ENCODE results near the gene NOX5.

DNA sequence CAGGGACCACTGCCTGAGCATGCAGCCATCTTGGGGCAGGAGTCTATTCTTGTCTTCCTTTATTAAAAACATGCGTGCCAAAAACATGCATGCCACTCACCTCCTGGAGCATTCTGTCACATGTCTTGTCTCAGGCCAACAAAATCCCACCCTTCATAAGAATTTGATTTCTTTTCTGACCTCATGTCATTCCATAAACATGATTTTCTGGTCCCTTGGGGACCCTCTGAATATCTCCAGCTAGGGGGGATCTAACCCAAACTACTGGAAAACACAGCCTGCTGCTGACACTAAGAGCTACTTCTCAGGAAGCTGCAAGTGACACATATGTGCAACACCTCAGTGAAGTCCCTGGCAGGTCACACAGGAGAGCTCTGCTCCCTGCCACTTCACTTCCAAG lies 26.8 kb upstream of the NOX5 start:
- TF ChIP-seq, protein P1, sequence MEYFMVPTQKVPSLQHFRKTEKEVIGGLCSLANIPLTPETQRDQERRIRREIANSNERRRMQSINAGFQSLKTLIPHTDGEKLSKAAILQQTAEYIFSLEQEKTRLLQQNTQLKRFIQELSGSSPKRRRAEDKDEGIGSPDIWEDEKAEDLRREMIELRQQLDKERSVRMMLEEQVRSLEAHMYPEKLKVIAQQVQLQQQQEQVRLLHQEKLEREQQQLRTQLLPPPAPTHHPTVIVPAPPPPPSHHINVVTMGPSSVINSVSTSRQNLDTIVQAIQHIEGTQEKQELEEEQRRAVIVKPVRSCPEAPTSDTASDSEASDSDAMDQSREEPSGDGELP (IDR thresholded peaks at IDR 0.05; ENCODE audit: borderline replicate concordance, low read depth) = no peak
- TF ChIP-seq TCF7 (IDR thresholded peaks at IDR 0.05; ENCODE audit: low read depth) (no peak), ZNF713 (CRISPR knock-in tag; IDR thresholded peaks at IDR 0.05) (no peak), HNRNPLL (IDR thresholded peaks at IDR 0.05; ENCODE audit: low read depth, low read length, poor library complexity, severe bottlenecking) (no peak)
- TF ChIP-seq, protein P2, sequence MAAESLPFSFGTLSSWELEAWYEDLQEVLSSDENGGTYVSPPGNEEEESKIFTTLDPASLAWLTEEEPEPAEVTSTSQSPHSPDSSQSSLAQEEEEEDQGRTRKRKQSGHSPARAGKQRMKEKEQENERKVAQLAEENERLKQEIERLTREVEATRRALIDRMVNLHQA (CRISPR knock-in tag; IDR thresholded peaks at IDR 0.05) = no peak
- TF ChIP-seq, protein P3, sequence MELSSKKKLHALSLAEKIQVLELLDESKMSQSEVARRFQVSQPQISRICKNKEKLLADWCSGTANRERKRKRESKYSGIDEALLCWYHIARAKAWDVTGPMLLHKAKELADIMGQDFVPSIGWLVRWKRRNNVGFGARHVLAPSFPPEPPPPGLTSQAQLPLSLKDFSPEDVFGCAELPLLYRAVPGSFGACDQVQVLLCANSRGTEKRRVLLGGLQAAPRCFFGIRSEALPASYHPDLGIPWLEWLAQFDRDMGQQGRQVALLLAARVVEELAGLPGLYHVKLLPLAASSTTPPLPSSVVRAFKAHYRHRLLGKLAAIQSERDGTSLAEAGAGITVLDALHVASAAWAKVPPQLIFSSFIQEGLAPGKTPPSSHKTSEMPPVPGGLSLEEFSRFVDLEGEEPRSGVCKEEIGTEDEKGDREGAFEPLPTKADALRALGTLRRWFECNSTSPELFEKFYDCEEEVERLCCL (CRISPR knock-in tag; IDR thresholded peaks at IDR 0.05; ENCODE audit: borderline replicate concordance) = no peak
- TF ChIP-seq, protein P4, sequence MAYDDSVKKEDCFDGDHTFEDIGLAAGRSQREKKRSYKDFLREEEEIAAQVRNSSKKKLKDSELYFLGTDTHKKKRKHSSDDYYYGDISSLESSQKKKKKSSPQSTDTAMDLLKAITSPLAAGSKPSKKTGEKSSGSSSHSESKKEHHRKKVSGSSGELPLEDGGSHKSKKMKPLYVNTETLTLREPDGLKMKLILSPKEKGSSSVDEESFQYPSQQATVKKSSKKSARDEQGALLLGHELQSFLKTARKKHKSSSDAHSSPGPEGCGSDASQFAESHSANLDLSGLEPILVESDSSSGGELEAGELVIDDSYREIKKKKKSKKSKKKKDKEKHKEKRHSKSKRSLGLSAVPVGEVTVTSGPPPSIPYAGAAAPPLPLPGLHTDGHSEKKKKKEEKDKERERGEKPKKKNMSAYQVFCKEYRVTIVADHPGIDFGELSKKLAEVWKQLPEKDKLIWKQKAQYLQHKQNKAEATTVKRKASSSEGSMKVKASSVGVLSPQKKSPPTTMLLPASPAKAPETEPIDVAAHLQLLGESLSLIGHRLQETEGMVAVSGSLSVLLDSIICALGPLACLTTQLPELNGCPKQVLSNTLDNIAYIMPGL (CRISPR knock-in tag; IDR thresholded peaks at IDR 0.05; ENCODE audit: borderline replicate concordance in 1 of 2, low read depth in 1 of 2) = no peak
